GM13977 (cell line): ENCODE measurements around the gene ANO4.
A peak's percentile ranks its signal among the peaks of the same experiment; 100 is the strongest.

ENCODE experiments used
- DNase-seq: peaks from one replicate; pipeline ENCODE4 v3.0.0; 2012; ENCODE audit warnings: low spot score
- CTCF ChIP-seq: IDR thresholded peaks from 2 replicates; pipeline ENCODE4 v1.5.1; 2012; ENCODE audit warnings: mild to moderate bottlenecking, control low read depth; ENCODE audit not compliant: insufficient read depth; ENCODE audit errors: extremely low read depth, missing control alignments
- in situ Hi-C: fragments of 300-500 bp; cut with MboI; formaldehyde crosslinking; loops from one replicate; pipeline ENCODE4 v1.12.0; 2022; ENCODE audit warnings: low sequenced_read_pairs, low pct_unique_long_range_greater_than_20kb, mixed read lengths, inconsistent platforms; ENCODE audit not compliant: unreplicated experiment

The ANO4 gene

GRCh38 chr12:101038289-101038871, 243.8 kb downstream of the ANO4 start:
- in situ Hi-C loops: no loop called here
- peak; percentile 11 for DNase-seq
- no peak for TF ChIP-seq CTCF

GRCh38 chr12:101039848-101040531, 245.4 kb downstream of the ANO4 start:
- no peak for TF ChIP-seq CTCF
- no peak for DNase-seq
- in situ Hi-C loops: no loop called here

- in situ Hi-C loops: no loop called here
- no peak for TF ChIP-seq CTCF
- no peak for DNase-seq
Measured at GRCh38 chr12:101040936-101041335, 246.4 kb downstream of the ANO4 start.

GRCh38 chr12:101042211-101042610, 247.6 kb downstream of the ANO4 start:
- no peak for TF ChIP-seq CTCF
- in situ Hi-C loops: no loop called here

GRCh38 chr12:101044512-101045059, 250.0 kb downstream of the ANO4 start:
- no peak for TF ChIP-seq CTCF
- in situ Hi-C loops: no loop called here
- DNase-seq: no peak

More at GRCh38 chr12:101042211-101042610, 247.6 kb downstream of the ANO4 start:
- no peak for DNase-seq

- DNase-seq: no peak
- TF ChIP-seq CTCF: no peak
- in situ Hi-C loops: no loop called here
Measured at GRCh38 chr12:101045486-101046464, 251.2 kb downstream of the ANO4 start.
